Astrocyte (in vitro differentiated cells and primary cell): ENCODE data around the gene CNTNAP5. TPM values are rescaled to one million over a fixed set of nuclear protein-coding genes. Genes with fewer than 3 reads are reported as not detected.

Source experiments
- DNase-seq: peaks from one replicate; pipeline ENCODE4 v3.0.0-alpha.2; 2010; ENCODE audit warnings: low read depth
- FAIRE-seq: peaks from 2 replicates; lab custom pipeline; 2011; peaks lifted over from hg19 to GRCh38; lab: Jason Lieb, UNC
- H2AFZ ChIP-seq: 2 replicates; pipeline ENCODE4 v1.6.0; 2012; ENCODE audit warnings: low read depth, low read length, inconsistent platforms
- H3K27ac ChIP-seq: 2 replicates; pipeline ENCODE4 v1.5.1; 2011; ENCODE audit warnings: low read depth, low read length, inconsistent platforms
- H3K27me3 ChIP-seq: 2 replicates; pipeline ENCODE4 v1.6.0; 2011; ENCODE audit warnings: low read length, inconsistent platforms; ENCODE audit not compliant: insufficient read depth
- H3K36me3 ChIP-seq: 2 replicates; pipeline ENCODE4 v1.5.1; 2011; ENCODE audit warnings: low read length, inconsistent platforms; ENCODE audit not compliant: insufficient read depth
- H3K4me1 ChIP-seq: 2 replicates; pipeline ENCODE4 v1.5.1; 2011; ENCODE audit warnings: low read length, inconsistent platforms; ENCODE audit not compliant: insufficient read depth
- H3K4me2 ChIP-seq: 2 replicates; pipeline ENCODE4 v1.6.0; 2012; ENCODE audit warnings: low read length, inconsistent platforms
- H3K4me3 ChIP-seq: 2 replicates; pipeline ENCODE4 v1.5.1; 2011; ENCODE audit warnings: low read depth, mild to moderate bottlenecking, low read length, inconsistent platforms; ENCODE audit not compliant: insufficient read depth
- H3K79me2 ChIP-seq: 2 replicates; pipeline ENCODE4 v1.6.0; 2012; ENCODE audit warnings: mild to moderate bottlenecking, low read length, inconsistent platforms; ENCODE audit not compliant: insufficient read depth
- H3K9ac ChIP-seq: 2 replicates; pipeline ENCODE4 v1.6.0; 2012; ENCODE audit warnings: mild to moderate bottlenecking, low read length, inconsistent platforms
- H3K9me3 ChIP-seq: 2 replicates; pipeline ENCODE4 v1.5.1; 2012; ENCODE audit warnings: low read depth, mild to moderate bottlenecking, low read length, inconsistent platforms; ENCODE audit not compliant: insufficient read depth
- H4K20me1 ChIP-seq: 2 replicates; pipeline ENCODE4 v1.6.0; 2012; ENCODE audit warnings: low read length, inconsistent platforms; ENCODE audit not compliant: insufficient read depth
- H3K27ac Mint-ChIP-seq: one replicate; pipeline ENCODE4 v1.8.0; 2021; ENCODE audit warnings: mild to moderate bottlenecking, mixed read lengths; ENCODE audit not compliant: unreplicated experiment
- H3K27me3 Mint-ChIP-seq: one replicate; pipeline ENCODE4 v1.8.0; 2021; ENCODE audit warnings: low read depth, mixed read lengths; ENCODE audit not compliant: unreplicated experiment
- H3K36me3 Mint-ChIP-seq: one replicate; pipeline ENCODE4 v1.8.0; 2021; ENCODE audit warnings: low read depth, mixed read lengths; ENCODE audit not compliant: unreplicated experiment
- H3K4me1 Mint-ChIP-seq: one replicate; pipeline ENCODE4 v1.8.0; 2021; ENCODE audit warnings: low read depth, mixed read lengths; ENCODE audit not compliant: unreplicated experiment
- H3K4me3 Mint-ChIP-seq: one replicate; pipeline ENCODE4 v1.8.0; 2021; ENCODE audit warnings: mild to moderate bottlenecking, moderate library complexity, mixed read lengths; ENCODE audit not compliant: unreplicated experiment
- H3K9me3 Mint-ChIP-seq: one replicate; pipeline ENCODE4 v1.8.0; 2021; ENCODE audit warnings: mild to moderate bottlenecking, mixed read lengths; ENCODE audit not compliant: unreplicated experiment
- EZH2 ChIP-seq: IDR thresholded peaks from 2 replicates; pipeline ENCODE4 v1.6.1; 2012; ENCODE audit warnings: mild to moderate bottlenecking, low read length, inconsistent platforms; ENCODE audit not compliant: insufficient read depth
- total RNA-seq: library from RNA; stranded (reverse); gene quantifications from 2 replicates; pipeline ENCODE4 v1.2.1, GENCODE V29; 2021
- TF ChIP-seq, protein P1 (sequence below): IDR thresholded peaks from 2 replicates; pipeline ENCODE4 v1.5.1; 2011; ENCODE audit warnings: low read depth, mild to moderate bottlenecking, inconsistent platforms, low read length, moderate library complexity; ENCODE audit not compliant: insufficient read depth

CNTNAP5 gene
- total RNA-seq, 1 donor from 2014 or later = 0.30 TPM

- TF ChIP-seq, protein P1, sequence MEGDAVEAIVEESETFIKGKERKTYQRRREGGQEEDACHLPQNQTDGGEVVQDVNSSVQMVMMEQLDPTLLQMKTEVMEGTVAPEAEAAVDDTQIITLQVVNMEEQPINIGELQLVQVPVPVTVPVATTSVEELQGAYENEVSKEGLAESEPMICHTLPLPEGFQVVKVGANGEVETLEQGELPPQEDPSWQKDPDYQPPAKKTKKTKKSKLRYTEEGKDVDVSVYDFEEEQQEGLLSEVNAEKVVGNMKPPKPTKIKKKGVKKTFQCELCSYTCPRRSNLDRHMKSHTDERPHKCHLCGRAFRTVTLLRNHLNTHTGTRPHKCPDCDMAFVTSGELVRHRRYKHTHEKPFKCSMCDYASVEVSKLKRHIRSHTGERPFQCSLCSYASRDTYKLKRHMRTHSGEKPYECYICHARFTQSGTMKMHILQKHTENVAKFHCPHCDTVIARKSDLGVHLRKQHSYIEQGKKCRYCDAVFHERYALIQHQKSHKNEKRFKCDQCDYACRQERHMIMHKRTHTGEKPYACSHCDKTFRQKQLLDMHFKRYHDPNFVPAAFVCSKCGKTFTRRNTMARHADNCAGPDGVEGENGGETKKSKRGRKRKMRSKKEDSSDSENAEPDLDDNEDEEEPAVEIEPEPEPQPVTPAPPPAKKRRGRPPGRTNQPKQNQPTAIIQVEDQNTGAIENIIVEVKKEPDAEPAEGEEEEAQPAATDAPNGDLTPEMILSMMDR = no peak
- no peak for TF ChIP-seq EZH2
- Histone ChIP-seq H3K4me2 (no peak overlapping the region), H2AFZ (no peak overlapping the region), H3K4me3 (no peak overlapping the region), H3K27me3 (no peaks in the 10 kb centered on the region), H3K36me3 (no peaks in the 10 kb centered on the region), H3K4me1 (no peaks in the 10 kb centered on the region), H3K9ac (no peak overlapping the region), H4K20me1 (no peaks in the 10 kb centered on the region), H3K79me2 (no peaks in the 10 kb centered on the region), H3K9me3 (no peaks in the 10 kb centered on the region), H3K27ac (no peak overlapping the region)
- DNase-seq = no peak
- H3K27ac Mint-ChIP-seq = no peak overlapping the region
- no peak for FAIRE-seq
- no peaks in the 10 kb centered on the region for H3K36me3 Mint-ChIP-seq
- no peaks in the 10 kb centered on the region for H3K9me3 Mint-ChIP-seq
- H3K27me3 Mint-ChIP-seq = no peaks in the 10 kb centered on the region
- no peak overlapping the region for H3K4me3 Mint-ChIP-seq
- peaks cover 8% of the 10 kb centered on the region for H3K4me1 Mint-ChIP-seq
Measured at GRCh38 chr2:124919296-124919695, 894.2 kb downstream of the CNTNAP5 start.

- Histone ChIP-seq H3K9me3 (no peaks in the 10 kb centered on the region), H4K20me1 (no peaks in the 10 kb centered on the region), H3K36me3 (no peaks in the 10 kb centered on the region), H3K27ac (no peak overlapping the region), H3K9ac (no peak overlapping the region), H3K4me1 (no peaks in the 10 kb centered on the region), H3K79me2 (no peaks in the 10 kb centered on the region), H3K4me2 (no peak overlapping the region), H2AFZ (no peak overlapping the region), H3K27me3 (no peaks in the 10 kb centered on the region), H3K4me3 (no peak overlapping the region)
- no peaks in the 10 kb centered on the region for H3K27me3 Mint-ChIP-seq
- H3K4me1 Mint-ChIP-seq = peaks cover 8% of the 10 kb centered on the region
- H3K4me3 Mint-ChIP-seq = no peak overlapping the region
- FAIRE-seq = no peak
- H3K36me3 Mint-ChIP-seq = no peaks in the 10 kb centered on the region
- H3K9me3 Mint-ChIP-seq = no peaks in the 10 kb centered on the region
- TF ChIP-seq, protein P1 = no peak
- TF ChIP-seq EZH2 = no peak
- no peak overlapping the region for H3K27ac Mint-ChIP-seq
- no peak for DNase-seq
Measured at GRCh38 chr2:124920448-124920847, 895.4 kb downstream of the CNTNAP5 start.

GRCh38 chr2:124921191-124921590, 896.1 kb downstream of the CNTNAP5 start:
- Histone ChIP-seq H3K36me3 (no peaks in the 10 kb centered on the region), H3K9ac (no peak overlapping the region), H3K27ac (no peak overlapping the region), H4K20me1 (no peaks in the 10 kb centered on the region), H3K4me2 (no peak overlapping the region), H2AFZ (no peak overlapping the region), H3K4me1 (no peaks in the 10 kb centered on the region), H3K79me2 (no peaks in the 10 kb centered on the region), H3K9me3 (no peaks in the 10 kb centered on the region), H3K27me3 (no peaks in the 10 kb centered on the region), H3K4me3 (no peak overlapping the region)
- Mint-ChIP-seq H3K4me1 (peaks cover 5% of the 10 kb centered on the region), H3K36me3 (no peaks in the 10 kb centered on the region), H3K9me3 (no peaks in the 10 kb centered on the region), H3K27me3 (no peaks in the 10 kb centered on the region), H3K4me3 (no peak overlapping the region), H3K27ac (no peak overlapping the region)
- FAIRE-seq (no peak), DNase-seq (no peak)
- TF ChIP-seq, protein P1 = no peak
- no peak for TF ChIP-seq EZH2
